AG09319 (cell line): ENCODE measurements around the gene MAGI3.

Source experiments
- DNase-seq: peaks from one replicate; pipeline ENCODE4 v3.0.0-alpha.2; 2010; ENCODE audit warnings: low read depth; ENCODE audit errors: extremely low read depth
- CTCF ChIP-seq: IDR thresholded peaks from 2 replicates; pipeline ENCODE4 v1.5.1; 2011; ENCODE audit warnings: low read depth, mild to moderate bottlenecking, inconsistent platforms, low read length, moderate library complexity

Gene MAGI3

GRCh38 chr1:113389953-113390834, at the start of gene MAGI3:
TSS of gene MAGI3 (plus strand) at chr1:113390515. CDS start at chr1:113391034, 519 bp downstream.
- TF ChIP-seq CTCF, result no peak; the same call in 1 of the 2 replicates

GRCh38 chr1:113353580-113353979, 36.7 kb upstream of the MAGI3 start:
- no peak for TF ChIP-seq CTCF

More at GRCh38 chr1:113389953-113390834, at the start of gene MAGI3:
- peak; percentile 96 for DNase-seq

GRCh38 chr1:113363935-113364334, 26.4 kb upstream of the MAGI3 start:
- TF ChIP-seq CTCF, result no peak
- DNase-seq, result no peak

More at GRCh38 chr1:113353580-113353979, 36.7 kb upstream of the MAGI3 start:
- no peak for DNase-seq

GRCh38 chr1:113369040-113369439, 21.3 kb upstream of the MAGI3 start:
- no peak for DNase-seq
- TF ChIP-seq CTCF, result no peak

- DNase-seq, result no peak
- no peak for TF ChIP-seq CTCF
These were observed 20.6 kb upstream of the MAGI3 start for GRCh38 chr1:113369699-113370098.

- no peak for DNase-seq
- TF ChIP-seq CTCF, result no peak
These were observed 19.4 kb upstream of the MAGI3 start for GRCh38 chr1:113370868-113371267.

GRCh38 chr1:113372546-113372945, 17.8 kb upstream of the MAGI3 start:
- DNase-seq, result no peak
- TF ChIP-seq CTCF, result no peak
